Measurements from ENCODE around the gene DRD1. TPM values are rescaled to one million over a fixed set of nuclear protein-coding genes. Genes with fewer than 3 reads are reported as not detected.
A peak's percentile ranks its signal among the peaks of the same experiment; 100 is the strongest.

DRD1 gene
- 0.25 and 0.29 TPM in 2 replicates for total RNA-seq (2014; rRNA removed; shearing (Covaris generic))

GRCh38 chr5:175444060-175444904, at the start of gene DRD1:
Gene DRD1, minus strand, starts transcription at chr5:175444182. Its CDS starts 1,083 bp downstream, at chr5:175443099.
- peak; percentile 25 for DNase-seq (ENCODE audit: low spot score)

GRCh38 chr5:175493726-175494125, 49.7 kb upstream of the DRD1 start:
- no peak for DNase-seq (ENCODE audit: low spot score)

GRCh38 chr5:175493260-175493659, 49.3 kb upstream of the DRD1 start:
- no peak for DNase-seq (ENCODE audit: low spot score)

- DNase-seq (ENCODE audit: low spot score): no peak
Observed at GRCh38 chr5:175491223-175491622, 47.2 kb upstream of the DRD1 start.

GRCh38 chr5:175489693-175490443, 45.9 kb upstream of the DRD1 start:
- DNase-seq (ENCODE audit: low spot score): no peak

- DNase-seq (ENCODE audit: low spot score): no peak
Observed at GRCh38 chr5:175487514-175488222, 43.7 kb upstream of the DRD1 start.

GRCh38 chr5:175485631-175486030, 41.6 kb upstream of the DRD1 start:
- DNase-seq (ENCODE audit: low spot score): no peak

GRCh38 chr5:175484829-175485228, 40.8 kb upstream of the DRD1 start:
- DNase-seq (ENCODE audit: low spot score): no peak

GRCh38 chr5:175484322-175484721, 40.3 kb upstream of the DRD1 start:
- no peak for DNase-seq (ENCODE audit: low spot score)

GRCh38 chr5:175483337-175483736, 39.4 kb upstream of the DRD1 start:
- no peak for DNase-seq (ENCODE audit: low spot score)

GRCh38 chr5:175479125-175479881, 35.3 kb upstream of the DRD1 start:
- no peak for DNase-seq (ENCODE audit: low spot score)

GRCh38 chr5:175478384-175479124, 34.6 kb upstream of the DRD1 start, which contains the start of gene SFXN1:
Gene SFXN1, plus strand, starts transcription at chr5:175478560. Its CDS starts 13,544 bp downstream, at chr5:175492104.
- peak; percentile 62 for DNase-seq (ENCODE audit: low spot score)

GRCh38 chr5:175478008-175478383, 34.0 kb upstream of the DRD1 start:
- no peak for DNase-seq (ENCODE audit: low spot score)

GRCh38 chr5:175477440-175477839, 33.5 kb upstream of the DRD1 start:
- DNase-seq (ENCODE audit: low spot score): no peak

- DNase-seq (ENCODE audit: low spot score): no peak
Observed at GRCh38 chr5:175475248-175475647, 31.3 kb upstream of the DRD1 start.

- DNase-seq (ENCODE audit: low spot score): no peak
Observed at GRCh38 chr5:175472378-175472777, 28.4 kb upstream of the DRD1 start.

- no peak for DNase-seq (ENCODE audit: low spot score)
Observed at GRCh38 chr5:175471628-175472027, 27.6 kb upstream of the DRD1 start.

GRCh38 chr5:175471196-175471595, 27.2 kb upstream of the DRD1 start:
- no peak for DNase-seq (ENCODE audit: low spot score)

GRCh38 chr5:175470781-175471180, 26.8 kb upstream of the DRD1 start:
- DNase-seq (ENCODE audit: low spot score): no peak

- no peak for DNase-seq (ENCODE audit: low spot score)
Observed at GRCh38 chr5:175469916-175470315, 25.9 kb upstream of the DRD1 start.

- no peak for DNase-seq (ENCODE audit: low spot score)
Observed at GRCh38 chr5:175468892-175469291, 24.9 kb upstream of the DRD1 start.
